ENCODE results near the gene SULT1A3. TPM values are rescaled to one million over a fixed set of nuclear protein-coding genes. Genes with fewer than 3 reads are reported as not detected.

Gene SULT1A3
- 3.1 and 3.6 TPM in 2 replicates for total RNA-seq

GRCh38 chr16:30199049-30199448, at the start of gene SULT1A3:
Gene SULT1A3, plus strand, starts transcription at chr16:30199255. Its CDS starts 1,474 bp downstream, at chr16:30200729.

DNA sequence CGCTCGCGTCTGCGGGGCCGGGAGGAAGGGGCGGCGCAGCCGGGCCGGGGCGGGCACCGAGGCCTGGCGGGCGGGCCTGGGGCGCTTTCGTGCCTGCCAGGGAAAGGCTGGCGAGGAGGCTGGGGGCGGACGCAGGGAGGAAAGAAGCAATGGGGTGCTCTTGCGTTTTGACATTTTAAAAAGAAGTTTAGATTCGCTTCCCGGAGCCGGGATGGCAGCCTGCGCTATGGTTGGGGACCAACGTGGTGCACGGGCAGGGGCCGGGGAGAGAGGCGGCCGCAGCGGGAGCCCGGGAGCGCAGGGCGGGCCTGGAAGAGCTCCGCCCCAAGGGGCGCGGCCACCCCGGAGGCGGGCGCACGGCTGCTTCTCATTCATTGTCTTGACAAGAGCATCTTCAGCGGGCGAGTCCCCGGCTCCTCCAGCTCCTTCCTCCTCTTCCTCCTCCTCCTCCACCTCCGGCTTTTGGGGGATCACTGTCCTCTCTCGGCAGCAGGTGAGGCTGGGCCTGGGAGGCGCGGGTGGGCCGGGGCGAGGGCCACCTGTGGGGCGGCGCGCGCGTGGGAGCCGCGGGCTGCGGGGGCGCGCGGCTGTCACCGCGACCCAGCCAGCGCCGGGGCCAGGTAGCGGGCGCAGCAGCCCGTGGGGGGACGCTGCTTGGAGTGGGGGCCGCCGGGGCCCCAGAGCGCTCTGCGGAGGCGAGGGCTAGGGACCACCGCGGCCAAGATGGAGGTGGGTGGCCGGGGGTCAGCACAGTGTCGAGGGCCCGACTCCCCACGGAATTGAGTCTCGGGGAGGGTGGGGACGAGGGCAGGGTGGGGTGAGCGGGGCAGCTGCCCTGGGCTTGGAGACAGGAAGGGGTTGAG, 15.6 kb upstream of the SULT1A3 start, which contains the start of gene CORO1A:
Gene CORO1A (plus strand): TSS at position 370 of the 863 bp plus-strand sequence. CDS start 1,608 bp downstream, outside the sequence.

GRCh38 chr16:30193615-30194014, 5.4 kb upstream of the SULT1A3 start, which contains the start of the genes BOLA2B and SLX1A:
Gene BOLA2B, minus strand, starts transcription at chr16:30193666. Its CDS starts 71 bp downstream, at chr16:30193595.
Gene SLX1A, plus strand, starts transcription at chr16:30193875. Its CDS starts 210 bp downstream, at chr16:30194085.

DNA sequence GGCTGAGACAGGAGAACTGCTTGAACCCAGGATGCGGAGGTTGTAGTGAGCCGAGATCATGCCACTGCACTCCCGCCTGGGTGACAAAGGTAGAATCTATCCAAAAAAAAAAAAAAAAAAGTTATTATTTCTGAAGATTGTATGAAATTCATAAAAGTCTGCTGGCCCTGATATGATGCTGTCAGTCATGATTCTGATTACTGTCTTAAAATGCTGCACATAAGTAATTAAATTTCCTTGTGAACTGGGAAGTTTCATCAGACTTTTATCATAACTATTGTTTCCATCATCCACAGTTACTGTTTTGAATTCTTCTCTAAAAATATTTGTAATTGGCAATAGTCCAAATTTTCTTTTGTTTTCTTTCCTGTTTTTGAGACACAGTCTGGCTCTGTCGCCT, 49.3 kb downstream of the SULT1A3 start, which contains the start of gene NPIPB13:
Gene NPIPB13 (minus strand): TSS at position 101 of the 400 bp plus-strand sequence. CDS start 2,906 bp downstream, outside the sequence.

Other genes with a start within 250 kb of the SULT1A3 start
- 63.9 and 76.0 TPM in 2 replicates for gene TMEM219, start 237.2 kb upstream of the SULT1A3 start, total RNA-seq
- 53.4 and 72.9 TPM in 2 replicates for gene TAOK2, start 225.4 kb upstream of the SULT1A3 start, total RNA-seq
- gene HIRIP3, start 203.6 kb upstream of the SULT1A3 start, total RNA-seq: 4.8 and 5.0 TPM in 2 replicates
- gene INO80E, start 203.0 kb upstream of the SULT1A3 start, total RNA-seq: 16.9 and 20.3 TPM in 2 replicates
- 0.42 TPM in 1 of 2 replicates, not detected in the other for gene DOC2A, start 188.2 kb upstream of the SULT1A3 start, total RNA-seq
- not detected in 2 replicates for gene C16orf92, start 176.1 kb upstream of the SULT1A3 start, total RNA-seq
- gene TLCD3B, start 168.0 kb upstream of the SULT1A3 start, total RNA-seq: under 0.01 and 0.09 TPM in 2 replicates
- 559 and 1,105 TPM in 2 replicates for gene ALDOA, start 133.5 kb upstream of the SULT1A3 start, total RNA-seq
- 194 and 200 TPM in 2 replicates for gene PPP4C, start 123.3 kb upstream of the SULT1A3 start, total RNA-seq
- gene TBX6, start 107.3 kb upstream of the SULT1A3 start, total RNA-seq: under 0.01 TPM in 1 of 2 replicates, not detected in the other
- 5.9 and 6.6 TPM in 2 replicates for gene YPEL3, start 103.0 kb upstream of the SULT1A3 start, total RNA-seq
- gene GDPD3, start 85.7 kb upstream of the SULT1A3 start, total RNA-seq: 0.59 and 0.78 TPM in 2 replicates
- gene MAPK3, start 76.0 kb upstream of the SULT1A3 start, total RNA-seq: 16.9 and 18.7 TPM in 2 replicates
- 0.59 and 2.4 TPM in 2 replicates for gene CORO1A, start 15.7 kb upstream of the SULT1A3 start, total RNA-seq
- 64.8 and 138 TPM in 2 replicates for gene BOLA2B, start 5.6 kb upstream of the SULT1A3 start, total RNA-seq
- 17.3 and 25.8 TPM in 2 replicates for gene SLX1A, start 5.4 kb upstream of the SULT1A3 start, total RNA-seq
- gene NPIPB13, start 49.2 kb downstream of the SULT1A3 start, total RNA-seq: 1.4 and 1.8 TPM in 2 replicates
- gene CD2BP2, start 156.1 kb downstream of the SULT1A3 start, total RNA-seq: 27.9 and 28.5 TPM in 2 replicates
- gene TBC1D10B, start 171.2 kb downstream of the SULT1A3 start, total RNA-seq: 26.1 and 47.7 TPM in 2 replicates
- not detected in 2 replicates for gene MYL11, start 175.5 kb downstream of the SULT1A3 start, total RNA-seq
- gene SEPTIN1, start 183.3 kb downstream of the SULT1A3 start, total RNA-seq: 0.37 and 0.59 TPM in 2 replicates
- gene ZNF48, start 196.2 kb downstream of the SULT1A3 start, total RNA-seq: 8.9 and 9.6 TPM in 2 replicates
- 12.1 and 13.1 TPM in 2 replicates for gene ZNF771, start 208.4 kb downstream of the SULT1A3 start, total RNA-seq
- 5.6 and 13.6 TPM in 2 replicates for gene DCTPP1, start 230.8 kb downstream of the SULT1A3 start, total RNA-seq
- 7.7 and 8.8 TPM in 2 replicates for gene SEPHS2, start 246.6 kb downstream of the SULT1A3 start, total RNA-seq

Measured in smooth muscle cell of the umbilical artery (primary cell).